GM18511 (cell line): ENCODE measurements around the gene ASPDH.

Experiments used
- ATAC-seq: cut with Tn5 transposase; IDR thresholded peaks from one replicate; pipeline ENCODE4 v1.9.1; 2021; ENCODE audit warnings: mild to moderate bottlenecking, moderate library complexity; ENCODE audit not compliant: unreplicated experiment

The ASPDH gene

DNA sequence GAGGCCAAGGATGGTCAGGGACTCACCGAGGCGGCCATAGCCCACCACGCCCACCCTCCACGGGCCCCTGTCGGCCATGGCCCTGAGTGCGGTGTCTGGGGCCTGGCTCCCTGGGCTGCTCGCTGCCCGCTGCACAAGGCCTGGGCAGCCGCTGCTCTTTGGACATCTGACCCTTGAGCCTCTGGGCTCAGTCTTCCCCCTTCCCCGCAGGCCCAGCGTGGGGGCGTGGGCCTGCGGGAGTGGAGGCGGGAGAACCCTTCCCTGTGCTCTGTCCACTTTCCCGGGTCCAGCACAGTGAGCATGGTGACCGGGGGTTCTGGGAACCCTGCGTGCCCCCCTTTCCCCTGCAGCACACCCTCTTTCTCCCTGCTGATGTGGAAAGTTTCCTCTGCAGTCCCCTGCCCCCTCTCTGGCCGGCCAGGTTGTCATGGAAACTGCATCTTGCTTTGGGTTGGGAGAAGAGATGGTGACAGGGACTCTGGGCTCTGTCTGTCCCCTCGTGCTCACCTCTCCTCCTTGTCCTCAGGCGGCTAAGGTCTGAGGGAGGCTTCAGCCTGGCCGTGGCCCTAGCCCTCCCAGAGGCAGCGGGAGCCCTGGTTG, at the start of gene ASPDH:
ASPDH (minus strand) TSS at position 168 of the 600 bp plus-strand sequence; CDS start at position 78, 90 bp downstream.
- no peak for ATAC-seq

DNA sequence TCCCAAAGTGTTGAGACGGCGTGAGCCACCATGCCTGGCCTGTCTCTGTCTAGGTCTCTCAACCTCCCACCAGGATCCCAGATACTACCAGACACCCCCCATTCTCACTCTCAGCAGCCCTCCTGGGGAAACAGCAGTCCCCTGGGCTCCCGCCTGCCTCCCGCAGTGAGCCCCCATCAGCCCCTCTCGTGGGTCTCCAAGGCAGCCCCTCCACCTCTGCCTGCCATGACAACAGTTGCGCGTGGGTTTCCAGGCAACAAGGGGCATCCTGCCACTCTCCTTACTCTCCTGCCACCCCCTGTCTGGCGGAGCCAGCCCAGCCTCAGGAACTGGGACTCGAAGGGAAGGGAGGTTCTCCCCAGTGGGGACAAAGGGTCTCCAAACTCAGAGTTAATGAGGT, 49.3 kb upstream of the ASPDH start:
- no peak for ATAC-seq

DNA sequence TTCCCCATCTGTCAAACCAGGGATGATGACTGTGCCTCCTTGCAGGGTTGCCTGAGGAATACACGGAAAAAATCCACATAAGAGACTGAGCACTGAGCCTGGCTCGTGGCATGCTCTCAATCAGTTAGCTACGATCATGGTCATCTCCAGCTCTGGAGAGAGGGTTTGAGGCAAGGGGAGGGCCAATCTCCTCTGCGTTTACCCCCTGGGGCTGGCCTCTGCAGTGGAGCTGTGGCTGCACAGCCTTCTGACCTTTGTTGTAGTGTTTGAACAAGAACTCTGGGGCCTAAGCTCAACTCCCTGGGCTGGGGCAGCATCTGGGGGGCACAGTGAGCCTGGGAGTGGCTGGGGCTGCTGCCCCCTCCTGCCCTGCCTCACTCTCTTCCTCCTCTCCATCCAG, 48.6 kb upstream of the ASPDH start:
- ATAC-seq: no peak

DNA sequence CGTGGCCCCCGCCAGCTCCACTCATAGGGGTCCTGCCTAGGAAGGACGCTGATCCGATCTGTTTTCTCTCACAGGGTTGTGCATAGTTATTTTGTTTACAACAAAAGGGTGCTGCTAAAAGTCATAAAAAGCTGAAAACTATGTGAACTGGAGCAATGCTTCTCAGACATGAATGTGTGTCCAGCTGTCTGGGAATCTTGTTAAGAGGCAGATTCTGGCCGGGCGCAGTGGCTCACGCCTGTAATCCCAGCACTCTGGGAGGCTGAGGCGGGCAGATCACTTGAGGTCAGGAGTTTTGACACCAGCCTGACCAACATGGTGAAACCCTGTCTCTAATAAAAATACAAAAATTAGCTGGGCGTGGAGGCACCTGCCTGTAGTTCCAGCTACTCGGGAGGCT, 45.9 kb upstream of the ASPDH start:
- no peak for ATAC-seq

DNA sequence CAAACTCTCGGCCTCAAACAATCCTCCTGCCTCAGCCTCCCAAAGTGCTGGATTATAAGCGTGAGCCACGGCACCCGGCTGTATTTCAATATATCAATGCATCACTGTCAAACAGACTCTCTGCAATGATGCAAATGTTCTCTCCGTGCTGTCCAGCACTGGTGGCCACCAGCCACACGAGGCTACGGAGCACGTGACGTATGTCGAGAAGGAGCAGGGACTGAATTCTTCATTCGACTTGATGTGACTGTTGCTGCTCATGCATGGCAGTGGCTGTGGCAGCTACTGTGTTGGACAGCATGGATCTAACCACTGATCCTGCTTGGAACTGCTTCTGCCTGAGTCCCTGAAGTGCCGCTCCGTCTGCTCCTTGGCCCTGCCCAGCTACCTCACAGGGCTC, 44.7 kb upstream of the ASPDH start:
- ATAC-seq: no peak

DNA sequence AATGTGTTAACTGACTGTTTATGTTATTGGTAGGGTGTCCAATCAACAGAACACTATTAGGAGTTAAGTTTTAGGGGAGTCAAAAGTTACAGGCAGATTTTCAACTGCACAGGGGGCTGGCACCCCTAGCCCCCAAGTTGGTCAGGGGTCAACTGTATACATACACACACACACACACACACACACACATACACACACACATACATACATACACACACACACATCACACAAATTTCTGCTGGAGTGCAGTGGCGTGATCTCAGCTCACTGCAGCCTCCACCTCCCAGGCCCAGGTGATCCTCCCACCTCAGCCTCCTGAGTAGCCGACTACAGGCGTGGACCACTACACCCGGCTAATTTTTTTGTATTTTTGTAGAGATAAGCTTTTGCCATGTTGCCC, 44.3 kb upstream of the ASPDH start:
- ATAC-seq: no peak

DNA sequence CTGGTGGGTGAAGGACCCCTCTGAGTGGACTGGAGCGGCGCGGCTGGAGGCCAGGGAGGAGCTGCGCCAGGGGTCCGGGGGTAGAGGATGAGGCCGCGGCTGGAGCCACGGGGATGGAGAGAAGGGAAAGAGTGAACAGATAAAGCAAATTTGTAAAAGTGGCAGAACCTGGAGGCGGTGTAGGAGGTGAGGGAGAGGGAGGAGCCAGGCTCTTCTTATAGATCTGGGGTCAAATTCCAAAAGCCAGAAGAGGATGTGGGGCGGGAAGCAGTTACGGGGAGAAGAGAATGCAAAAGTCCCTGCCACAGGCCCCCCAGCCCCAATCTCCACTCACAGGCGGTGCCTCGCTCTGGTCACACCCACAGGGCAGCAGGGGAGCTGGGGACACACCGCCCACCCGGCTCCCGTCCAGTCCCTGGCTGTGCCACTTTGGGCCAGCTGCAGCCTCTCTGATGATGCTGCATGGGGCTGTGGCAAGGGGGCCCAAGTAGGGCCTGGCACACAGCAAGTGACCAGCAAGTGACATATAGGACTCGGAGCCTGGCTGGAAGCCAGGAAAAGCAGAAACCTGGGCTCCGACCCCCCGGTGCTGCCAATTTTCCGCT, 43.4 kb upstream of the ASPDH start:
- ATAC-seq: no peak

DNA sequence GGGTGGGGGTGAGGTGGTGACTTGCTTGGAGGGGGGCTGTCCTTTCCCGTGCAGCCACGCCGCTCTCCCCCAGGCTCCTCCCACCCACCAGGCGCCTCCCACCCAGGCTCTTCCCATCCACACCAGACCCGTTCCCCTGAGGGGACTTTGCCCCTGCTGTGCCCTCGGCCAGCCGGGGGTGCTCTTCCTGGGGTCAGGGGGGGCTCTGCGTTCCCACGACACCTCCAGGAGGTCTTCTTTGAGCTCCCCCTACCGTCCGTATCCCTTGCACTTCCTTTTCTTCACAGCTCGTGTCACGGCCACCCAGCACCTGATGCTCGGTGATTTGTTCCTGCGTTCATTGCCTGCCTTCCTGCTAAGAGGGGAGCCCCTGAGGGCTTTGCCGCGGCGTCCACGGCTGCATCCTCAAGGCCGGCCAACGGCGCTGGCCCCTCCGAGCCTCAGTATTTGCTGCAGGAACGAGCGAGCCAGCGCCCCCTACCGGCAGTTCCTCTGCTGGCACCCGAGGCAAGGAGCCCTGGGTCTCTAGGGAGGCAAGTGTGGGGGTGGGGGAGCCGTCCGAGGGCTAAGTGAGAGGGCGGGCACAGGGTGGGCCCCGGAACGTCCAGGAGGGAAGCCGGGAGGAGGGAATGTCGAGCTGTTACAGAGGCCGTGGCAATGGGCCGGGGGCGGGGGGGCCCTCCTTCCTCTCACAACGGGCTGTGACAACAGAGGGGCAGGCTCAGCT, 42.7 kb upstream of the ASPDH start:
- ATAC-seq: no peak

DNA sequence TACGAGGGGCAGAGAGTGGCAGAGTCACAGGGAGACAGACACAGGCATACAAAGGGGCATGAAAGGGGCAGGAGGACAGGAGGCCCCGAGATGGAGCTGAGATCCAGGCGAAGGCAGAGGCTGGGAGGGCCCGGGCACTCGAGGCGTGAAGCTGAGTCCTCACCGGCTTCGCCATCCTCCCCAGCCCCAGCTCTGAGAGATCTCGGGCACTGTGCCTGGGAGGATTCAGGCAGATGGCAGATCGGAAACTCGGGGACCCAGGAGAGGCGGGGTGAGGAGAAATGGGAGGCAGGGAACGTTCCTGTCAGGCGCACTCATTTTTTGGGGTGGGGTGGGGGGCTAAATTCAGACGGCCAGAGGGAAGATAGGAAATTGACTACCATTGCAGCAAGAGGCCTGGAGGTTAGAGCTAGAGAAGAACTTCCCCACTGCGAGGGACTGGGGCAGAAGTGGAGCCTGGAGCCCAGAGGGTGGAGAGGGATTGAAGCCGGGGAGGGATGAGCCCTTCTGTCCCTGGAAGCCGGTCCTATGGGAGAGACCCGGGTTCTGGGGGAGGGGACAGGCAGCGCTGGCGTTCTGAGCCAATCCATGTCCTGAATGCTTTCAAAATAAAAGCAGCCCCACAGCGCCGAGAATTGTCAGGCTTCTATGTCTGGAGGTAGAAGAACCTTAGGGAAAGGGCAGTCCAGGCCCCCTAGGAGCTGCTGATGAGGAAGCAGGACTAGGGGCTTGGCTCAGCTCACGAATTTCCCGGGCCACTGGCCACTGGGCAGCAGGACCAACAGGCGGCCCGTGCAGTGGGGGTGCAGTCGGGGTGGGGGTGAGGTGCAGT, 42.0 kb upstream of the ASPDH start:
- ATAC-seq: no peak

DNA sequence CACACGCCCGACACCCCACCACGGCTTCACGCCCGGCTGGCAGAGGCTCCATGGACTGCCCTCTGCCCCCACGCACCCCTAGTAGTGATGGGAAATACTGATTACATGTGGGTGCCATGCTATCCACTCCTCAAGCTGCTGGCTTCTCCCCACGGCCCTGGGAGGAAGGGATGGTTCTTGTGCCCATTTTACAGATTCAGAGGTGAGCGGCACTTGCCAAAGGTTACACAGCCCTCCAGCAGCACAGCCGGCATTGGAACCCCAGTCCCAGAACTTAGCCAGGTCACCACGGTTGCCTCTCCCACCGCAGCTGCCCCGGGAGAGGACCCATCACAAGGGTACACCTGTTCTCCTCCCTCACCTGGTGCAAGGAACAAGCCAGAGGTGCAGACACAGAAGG, 41.3 kb upstream of the ASPDH start:
- no peak for ATAC-seq

DNA sequence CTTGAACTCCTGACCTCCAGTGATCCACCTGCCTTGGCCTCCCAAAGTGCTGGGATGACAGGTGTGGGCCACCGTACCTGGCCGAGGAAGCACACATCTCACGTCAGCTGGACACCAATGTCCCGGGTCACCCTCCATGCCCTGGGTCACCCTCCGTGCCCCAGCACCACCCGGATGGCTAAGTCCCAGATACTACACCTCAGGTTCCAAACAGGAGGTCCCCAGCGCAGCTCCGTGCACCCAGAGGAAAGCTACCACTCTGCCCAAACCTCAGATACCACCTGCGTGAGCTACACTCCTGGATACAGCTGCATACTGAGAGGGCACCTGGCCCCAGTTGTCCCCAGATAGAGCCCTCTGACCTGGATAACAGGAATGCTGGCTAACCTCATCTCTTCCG, 40.5 kb upstream of the ASPDH start:
- ATAC-seq: no peak

DNA sequence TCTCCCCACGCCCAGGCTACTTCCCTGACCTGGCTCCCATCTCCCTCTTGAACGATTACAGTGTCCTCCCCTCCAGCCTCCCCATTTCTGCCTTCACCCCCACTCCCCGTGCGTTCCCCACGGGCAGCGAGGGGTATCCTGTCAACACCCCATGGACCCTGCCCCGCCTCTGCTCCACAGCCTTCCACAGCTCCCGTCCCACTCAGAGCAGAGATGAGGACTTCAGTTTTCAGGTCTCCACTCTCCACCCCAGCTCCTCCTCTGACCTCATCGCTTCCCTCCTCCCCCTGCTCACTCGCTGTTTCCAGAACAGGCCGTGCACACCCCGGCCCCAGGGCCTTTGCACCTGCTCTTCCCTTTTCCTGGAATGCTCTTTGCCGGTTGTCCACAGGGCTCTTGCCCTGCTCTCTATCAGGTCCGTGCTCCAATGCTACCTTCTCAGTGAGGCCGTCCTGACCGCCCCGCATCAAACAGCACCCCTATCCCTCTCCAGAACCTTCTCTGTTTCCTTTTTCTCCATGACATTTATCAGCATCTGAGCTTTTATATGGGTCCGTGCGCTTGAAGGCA, 39.5 kb upstream of the ASPDH start:
- no peak for ATAC-seq

DNA sequence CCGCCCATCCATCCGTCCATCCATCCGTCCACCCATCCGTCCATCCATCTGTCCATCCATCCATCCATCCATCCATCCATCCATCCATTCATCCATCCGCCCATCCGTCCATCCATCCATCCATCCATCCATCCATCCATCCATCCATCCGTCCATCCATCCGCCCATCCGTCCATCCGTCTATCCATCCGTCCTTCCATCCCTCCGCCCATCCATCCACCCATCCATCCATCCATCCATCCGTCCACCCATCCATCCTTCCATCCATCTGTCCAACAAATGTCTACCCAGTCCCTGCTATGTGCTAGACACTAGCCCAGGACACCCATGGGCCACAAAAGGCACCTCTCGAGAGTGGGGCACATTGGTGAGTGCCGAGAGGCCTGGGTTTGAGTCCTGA, 38.8 kb upstream of the ASPDH start:
- ATAC-seq: no peak

DNA sequence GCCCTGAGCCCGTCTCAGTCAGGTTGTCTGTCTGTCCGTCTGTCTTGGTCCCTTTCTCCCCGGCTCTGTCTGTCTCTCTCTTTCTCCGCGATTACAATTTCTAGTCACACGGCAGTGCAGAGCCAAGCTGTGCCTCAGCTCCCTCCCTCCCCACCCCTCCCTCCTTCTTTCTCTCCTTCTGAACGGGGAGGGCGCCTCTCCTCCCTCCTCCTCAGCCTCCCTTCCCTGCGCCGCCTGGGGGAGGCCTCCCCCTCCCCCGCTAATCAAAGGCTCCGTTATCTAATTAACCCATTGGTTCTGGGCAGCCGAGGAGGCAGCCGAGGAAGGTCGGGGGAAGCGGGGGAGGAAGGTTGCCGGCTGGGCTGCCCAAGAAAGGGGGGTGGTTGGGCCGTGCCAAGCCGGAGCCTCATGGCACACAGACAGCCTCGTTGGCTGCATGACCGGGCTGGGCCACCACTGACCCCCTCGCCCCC, 38.0 kb upstream of the ASPDH start:
- ATAC-seq: no peak

DNA sequence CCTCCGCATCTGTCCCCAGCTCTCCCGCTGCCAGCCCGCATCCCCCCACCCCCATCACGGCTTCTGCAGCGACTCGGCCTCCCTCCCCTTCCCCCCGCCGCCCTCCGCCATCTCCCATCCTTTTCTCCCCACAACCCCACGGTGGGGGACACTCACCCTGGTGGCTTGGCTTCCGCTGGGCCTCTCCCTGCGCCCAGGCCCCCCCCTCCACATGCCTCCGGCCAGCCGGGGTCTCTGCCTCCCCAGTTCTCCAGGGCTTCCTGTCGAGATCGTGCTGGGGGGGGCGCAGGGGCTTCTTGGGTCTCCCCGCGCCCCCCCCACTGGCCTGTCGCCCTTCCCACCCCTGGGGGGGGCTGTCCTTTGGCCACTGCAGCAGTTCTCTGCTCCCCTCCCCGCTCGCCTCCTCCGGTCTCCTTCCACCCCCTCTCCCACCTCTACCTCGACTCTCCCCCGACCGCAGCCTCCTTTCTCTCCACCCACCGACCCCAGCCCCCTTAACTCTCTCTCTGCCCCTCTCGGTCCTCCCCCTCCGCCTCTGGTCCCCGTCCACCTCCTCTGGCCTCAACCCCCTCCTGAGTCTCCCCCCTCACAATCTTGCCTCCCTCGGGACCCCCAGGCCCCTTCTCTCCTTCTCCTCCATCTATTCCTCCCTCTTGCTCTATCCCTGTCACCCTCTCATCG, 37.5 kb upstream of the ASPDH start:
- no peak for ATAC-seq

DNA sequence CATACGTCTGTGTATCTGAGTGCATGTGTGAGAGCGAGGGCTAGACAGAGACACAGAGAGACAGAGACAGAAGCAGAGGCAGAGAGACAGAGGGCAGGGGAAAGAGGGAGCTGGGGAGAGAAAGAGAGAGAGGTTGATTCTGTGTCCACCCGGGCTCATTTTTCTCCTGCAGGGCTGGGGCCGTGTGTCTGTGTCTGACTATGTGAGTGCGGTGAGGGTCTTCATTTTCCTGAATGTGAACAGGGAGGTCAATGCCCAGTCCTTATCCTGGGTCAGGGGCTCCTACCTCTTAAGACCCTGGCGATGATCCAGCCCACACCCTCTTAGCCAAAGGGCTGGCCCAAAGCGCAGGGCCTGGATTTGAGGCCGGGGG, 36.9 kb upstream of the ASPDH start:
- no peak for ATAC-seq

DNA sequence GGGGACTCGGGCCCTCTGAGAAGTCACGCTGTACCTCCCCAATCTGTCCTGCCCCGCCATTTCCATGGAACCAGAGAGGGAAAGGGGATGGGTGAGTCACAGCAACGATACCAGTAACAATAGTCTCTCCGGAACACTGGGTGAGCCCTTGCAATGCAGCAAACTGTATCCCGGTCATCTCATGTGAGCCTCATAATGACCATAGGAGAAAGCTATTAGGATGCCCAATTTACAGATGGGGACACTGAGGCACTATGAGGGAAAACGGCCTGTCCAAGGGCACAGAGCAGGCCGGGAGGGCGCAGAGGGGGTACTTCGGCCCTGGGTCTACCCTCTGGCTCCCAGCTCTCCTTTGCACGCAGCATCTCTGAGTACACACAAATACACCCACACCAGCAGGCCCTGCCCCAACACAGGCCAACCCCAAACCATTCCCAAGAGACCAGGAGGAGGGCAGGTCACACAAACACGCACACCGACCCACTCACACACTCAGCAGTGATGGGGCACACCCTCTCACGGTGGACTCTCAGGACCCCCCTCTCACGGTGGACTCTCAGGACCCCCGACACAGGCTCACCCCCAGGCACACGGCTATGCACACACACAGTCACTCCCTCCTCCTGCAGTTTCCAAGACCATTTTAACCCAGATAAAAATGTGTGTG, 36.3 kb upstream of the ASPDH start:
- no peak for ATAC-seq

DNA sequence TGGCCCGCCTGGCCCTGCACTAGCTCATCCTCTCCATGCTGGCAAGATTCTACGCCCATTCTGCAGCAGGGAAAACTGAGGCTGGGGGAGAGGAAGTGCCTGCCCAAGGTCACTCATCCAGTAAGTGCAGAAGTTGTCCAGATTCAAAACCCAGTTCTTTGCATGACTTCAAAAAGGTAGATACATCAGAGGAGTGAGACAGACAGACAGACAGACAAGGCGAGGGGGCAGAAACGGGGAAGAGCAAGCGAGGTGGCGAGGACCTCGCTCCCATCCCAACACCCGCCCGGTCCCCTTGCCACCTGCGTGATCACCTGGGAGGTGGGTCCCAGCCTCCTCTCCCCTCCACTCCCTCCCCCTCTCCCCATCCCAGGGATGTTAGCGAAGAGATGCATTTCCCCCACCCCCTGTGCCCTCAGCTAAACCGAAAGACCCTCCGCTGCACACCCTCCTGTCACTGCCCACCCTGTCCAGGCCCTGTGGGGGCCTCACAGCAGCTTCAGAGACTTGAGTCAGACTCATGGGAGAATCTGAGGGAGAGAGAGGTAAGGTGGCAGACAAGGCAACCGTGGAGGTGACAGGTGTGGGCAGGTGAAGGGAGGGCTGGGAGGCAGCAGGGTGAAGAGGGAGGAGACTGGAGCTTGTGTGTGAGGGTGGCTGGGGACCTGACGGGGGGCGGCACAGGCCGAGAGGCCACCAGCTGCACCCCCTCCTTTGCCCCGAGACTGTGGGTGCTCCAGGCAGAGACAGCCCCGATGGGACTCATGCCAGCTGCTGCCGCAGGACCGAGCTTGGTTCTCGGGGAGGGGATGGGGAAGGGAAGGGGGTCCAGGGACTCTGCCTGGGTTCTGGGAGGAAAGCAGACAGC, 35.6 kb upstream of the ASPDH start:
- no peak for ATAC-seq
